Bronchial epithelial cell (primary cell): Measurements from ENCODE around the gene DOCK1. TPM values are rescaled to one million over a fixed set of nuclear protein-coding genes. Genes with fewer than 3 reads are reported as not detected.

Experiments
- DNase-seq: peaks from one replicate; pipeline ENCODE4 v3.0.0-alpha.2; 2010; ENCODE audit warnings: low read depth
- FAIRE-seq: peaks from 2 replicates; lab custom pipeline; 2011; peaks lifted over from hg19 to GRCh38; lab: Jason Lieb, UNC
- H3K27me3 ChIP-seq: 2 replicates; pipeline ENCODE4 v1.5.1; 2011; ENCODE audit warnings: low read length; ENCODE audit not compliant: control insufficient read depth, insufficient read depth
- H3K36me3 ChIP-seq: 2 replicates; pipeline ENCODE4 v1.5.1; 2011; ENCODE audit warnings: low read length; ENCODE audit not compliant: control insufficient read depth, insufficient read depth
- H3K4me3 ChIP-seq: 2 replicates; pipeline ENCODE4 v1.5.1; 2011; ENCODE audit warnings: mild to moderate bottlenecking, low read depth, low read length, control low read depth
- CTCF ChIP-seq: IDR thresholded peaks from 2 replicates; pipeline ENCODE4 v1.5.1; 2011; ENCODE audit warnings: mild to moderate bottlenecking, moderate library complexity, low read length, control low read depth, inconsistent platforms; ENCODE audit not compliant: insufficient read depth, severe bottlenecking
- total RNA-seq: library from RNA; depleted of rRNA; stranded (reverse); fragments of >200 nt; gene quantifications from 2 replicates; pipeline ENCODE4 v1.2.1, GENCODE V29; 2014

Gene DOCK1
- total RNA-seq, 1 donor from 2014 or later, result 173 TPM

- H3K4me3 ChIP-seq, result no peak overlapping the region
- H3K36me3 ChIP-seq, result peaks cover 4% of the 10 kb centered on the region
- TF ChIP-seq CTCF, result no peak
- DNase-seq (no peak), FAIRE-seq (peak; percentile 13)
- no peaks in the 10 kb centered on the region for H3K27me3 ChIP-seq
These were observed 340.2 kb downstream of the DOCK1 start for GRCh38 chr10:127245456-127245855.

GRCh38 chr10:127250031-127250430 is 344.8 kb downstream of the DOCK1 start:
- Histone ChIP-seq H3K4me3 (no peak overlapping the region), H3K36me3 (peaks cover 4% of the 10 kb centered on the region), H3K27me3 (no peaks in the 10 kb centered on the region)
- FAIRE-seq (no peak), DNase-seq (no peak)
- TF ChIP-seq CTCF, result no peak

- Histone ChIP-seq H3K27me3 (no peaks in the 10 kb centered on the region), H3K36me3 (peaks cover 4% of the 10 kb centered on the region), H3K4me3 (no peak overlapping the region)
- FAIRE-seq (no peak), DNase-seq (no peak)
- TF ChIP-seq CTCF, result no peak
These were observed 347.6 kb downstream of the DOCK1 start for GRCh38 chr10:127252818-127253217.

- Histone ChIP-seq H3K4me3 (no peak overlapping the region), H3K27me3 (no peaks in the 10 kb centered on the region), H3K36me3 (peaks cover 4% of the 10 kb centered on the region)
- no peak for TF ChIP-seq CTCF
- FAIRE-seq (no peak), DNase-seq (no peak)
These were observed 349.0 kb downstream of the DOCK1 start for GRCh38 chr10:127254276-127254675.

GRCh38 chr10:127257395-127257794 is 352.2 kb downstream of the DOCK1 start:
- no peak for TF ChIP-seq CTCF
- peak; percentile 66 for FAIRE-seq

GRCh38 chr10:127259347-127259746 is 354.1 kb downstream of the DOCK1 start:
- Histone ChIP-seq H3K4me3 (no peak overlapping the region), H3K36me3 (peaks cover 1% of the 10 kb centered on the region), H3K27me3 (no peaks in the 10 kb centered on the region)
- no peak for FAIRE-seq
- no peak for DNase-seq
- TF ChIP-seq CTCF, result no peak

More at GRCh38 chr10:127257395-127257794, 352.2 kb downstream of the DOCK1 start:
- no peak for DNase-seq
- Histone ChIP-seq H3K36me3 (peaks cover 1% of the 10 kb centered on the region), H3K27me3 (no peaks in the 10 kb centered on the region), H3K4me3 (no peak overlapping the region)
